ENCODE measurements around the gene LZTS3.
A peak's percentile ranks its signal among the peaks of the same experiment; 100 is the strongest.
"Not testable (repeated sequence)": the region's sequence is repeated elsewhere in the genome, so short reads cannot be mapped to it uniquely, and the experiment has no call there.

Gene LZTS3

GRCh38 chr20:3192226-3193015 lies 19.1 kb upstream of the LZTS3 start:
- DNase-seq (ENCODE audit: low spot score): no peak

- peak; percentile 9 for DNase-seq (ENCODE audit: low spot score)
These were observed 17.3 kb upstream of the LZTS3 start for GRCh38 chr20:3190681-3191111.

GRCh38 chr20:3189561-3190131 lies 16.3 kb upstream of the LZTS3 start:
- peak; percentile 4 for DNase-seq (ENCODE audit: low spot score)

GRCh38 chr20:3188823-3189413 lies 15.6 kb upstream of the LZTS3 start:
- DNase-seq (ENCODE audit: low spot score): no peak

GRCh38 chr20:3187861-3188260 lies 14.5 kb upstream of the LZTS3 start:
- DNase-seq (ENCODE audit: low spot score): not testable (repeated sequence)

- no peak for DNase-seq (ENCODE audit: low spot score)
These were observed 10.7 kb upstream of the LZTS3 start for GRCh38 chr20:3183896-3184612.

GRCh38 chr20:3182429-3182828 lies 9.1 kb upstream of the LZTS3 start:
- not testable (repeated sequence) for DNase-seq (ENCODE audit: low spot score)

- no peak for DNase-seq (ENCODE audit: low spot score)
These were observed 7.9 kb upstream of the LZTS3 start for GRCh38 chr20:3181270-3181669.

- no peak for DNase-seq (ENCODE audit: low spot score)
These were observed 7.0 kb upstream of the LZTS3 start for GRCh38 chr20:3180319-3180718.

- DNase-seq (ENCODE audit: low spot score): no peak
These were observed 4.6 kb upstream of the LZTS3 start for GRCh38 chr20:3177746-3178485.

- no peak for DNase-seq (ENCODE audit: low spot score)
These were observed 1.9 kb upstream of the LZTS3 start for GRCh38 chr20:3175270-3175669.

GRCh38 chr20:3174442-3175261 lies 1.3 kb upstream of the LZTS3 start:
- no peak for DNase-seq (ENCODE audit: low spot score)

GRCh38 chr20:3173610-3174441 lies 477 bp upstream of the LZTS3 start:
- peak; percentile 99 for DNase-seq (ENCODE audit: low spot score)

- no peak for DNase-seq (ENCODE audit: low spot score)
These were observed 1.0 kb downstream of the LZTS3 start for GRCh38 chr20:3172126-3172932.

- no peak for DNase-seq (ENCODE audit: low spot score)
These were observed 1.8 kb downstream of the LZTS3 start for GRCh38 chr20:3171391-3172125.

- DNase-seq (ENCODE audit: low spot score): no peak
These were observed 4.3 kb downstream of the LZTS3 start for GRCh38 chr20:3168829-3169590.

GRCh38 chr20:3168079-3168828 lies 5.1 kb downstream of the LZTS3 start:
- no peak for DNase-seq (ENCODE audit: low spot score)
